Endodermal cell (in vitro differentiated cells): Measurements from ENCODE around the gene SEPHS2. TPM values are rescaled to one million over a fixed set of nuclear protein-coding genes. Genes with fewer than 3 reads are reported as not detected.
"Not testable (repeated sequence)": the region's sequence is repeated elsewhere in the genome, so short reads cannot be mapped to it uniquely, and the experiment has no call there.

Experiments
- DNase-seq: peaks from one replicate; pipeline ENCODE4 v3.0.0-alpha.2; 2017
- H3K27ac ChIP-seq: 2 replicates; pipeline ENCODE4 v1.5.1; 2013; ENCODE audit warnings: mild to moderate bottlenecking, low read depth, low read length, moderate library complexity
- H3K27me3 ChIP-seq: 2 replicates; pipeline ENCODE4 v1.6.1; 2013; ENCODE audit warnings: mild to moderate bottlenecking, low read length, moderate library complexity; ENCODE audit not compliant: insufficient read depth, control insufficient read depth, poor library complexity, severe bottlenecking
- H3K36me3 ChIP-seq: 2 replicates; pipeline ENCODE4 v1.7.0; 2013; ENCODE audit warnings: mild to moderate bottlenecking, low read length, moderate library complexity; ENCODE audit not compliant: control insufficient read depth, insufficient read depth
- H3K4me1 ChIP-seq: one replicate; pipeline ENCODE4 v1.7.0; 2013; ENCODE audit warnings: low read length; ENCODE audit not compliant: control insufficient read depth, insufficient read depth
- H3K4me3 ChIP-seq: 2 replicates; pipeline ENCODE4 v1.5.1; 2013; ENCODE audit warnings: mild to moderate bottlenecking, low read length, moderate library complexity
- H3K9ac ChIP-seq: 2 replicates; pipeline ENCODE4 v1.6.1; 2013; ENCODE audit warnings: mild to moderate bottlenecking, low read length, moderate library complexity; ENCODE audit not compliant: poor library complexity, severe bottlenecking; ENCODE audit errors: extremely low read depth
- H3K9me3 ChIP-seq: 2 replicates; pipeline ENCODE4 v1.6.1; 2013; ENCODE audit warnings: mild to moderate bottlenecking, low read length, moderate library complexity; ENCODE audit not compliant: control insufficient read depth
- H3K27ac Mint-ChIP-seq: 2 replicates; pipeline ENCODE4 v1.8.0; 2020; ENCODE audit warnings: mixed read lengths
- H3K27me3 Mint-ChIP-seq: 2 replicates; pipeline ENCODE4 v1.8.0; 2021; ENCODE audit warnings: mild to moderate bottlenecking, mixed read lengths; ENCODE audit not compliant: insufficient read depth
- H3K36me3 Mint-ChIP-seq: 2 replicates; pipeline ENCODE4 v1.8.0; 2020; ENCODE audit warnings: low read depth, mixed read lengths
- H3K4me1 Mint-ChIP-seq: 2 replicates; pipeline ENCODE4 v1.8.0; 2020; ENCODE audit warnings: mixed read lengths
- H3K4me3 Mint-ChIP-seq: 2 replicates; pipeline ENCODE4 v1.8.0; 2020; ENCODE audit warnings: mild to moderate bottlenecking, moderate library complexity, mixed read lengths
- H3K9me3 Mint-ChIP-seq: 2 replicates; pipeline ENCODE4 v1.8.0; 2020; ENCODE audit warnings: mild to moderate bottlenecking, mixed read lengths
- CTCF ChIP-seq: fragments of 200-600 bp; sonication (generic); conservative IDR thresholded peaks from 2 replicates; pipeline ENCODE4 v1.5.0; 2021; ENCODE audit warnings: antibody characterized with exemption, mild to moderate bottlenecking
- WGBS, 2 experiments: methylation state at CpG; one replicate each; pipeline versions ENCODE4 v1.1.5 to v1.1.7; 2013; ENCODE audit warnings: missing lambda C conversion rate in 2 of 2, mixed read lengths in 1 of 2; ENCODE audit not compliant: insufficient coverage in 1 of 2, insufficient read length in 1 of 2; 5-methylcytosine and 5-hydroxymethylcytosine counted together
- total RNA-seq, 2 donors: library from RNA; stranded (reverse); fragmentation: NEBNext Ultra II Directional in 1 of 2; extraction: Animal tissue kit (Norgen Biotek cat#: 25700) in 1 of 2; gene quantifications; 2 replicates in 1 of 2; 3 replicates in 1 of 2; pipeline ENCODE4 v1.2.1, GENCODE V29; 2021

The SEPHS2 gene
- total RNA-seq, 2 donors from 2014 or later, result 35.7 to 37.5 TPM

- Histone ChIP-seq H3K9ac (no peak overlapping the region), H3K9me3 (no peaks in the 10 kb centered on the region), H3K4me1 (no peaks in the 10 kb centered on the region), H3K36me3 (no peaks in the 10 kb centered on the region), H3K4me3 (no peak overlapping the region), H3K27ac (no peak overlapping the region), H3K27me3 (no peaks in the 10 kb centered on the region)
- Mint-ChIP-seq H3K4me3 (no peak overlapping the region), H3K4me1 (no peaks in the 10 kb centered on the region), H3K9me3 (no peaks in the 10 kb centered on the region), H3K27ac (no peak overlapping the region), H3K27me3 (peaks cover 5% of the 10 kb centered on the region), H3K36me3 (no peaks in the 10 kb centered on the region)
- 89 to 100% methylated on average over 3 of the region's 3 CpGs for WGBS, 2 experiments
- no peak for DNase-seq
- no peak for TF ChIP-seq CTCF
Observed at GRCh38 chr16:30470170-30470512, 24.5 kb upstream of the SEPHS2 start.

- no peak for DNase-seq
- Histone ChIP-seq H3K27ac (no peak overlapping the region), H3K4me1 (no peaks in the 10 kb centered on the region), H3K9ac (no peak overlapping the region), H3K4me3 (no peak overlapping the region), H3K9me3 (no peaks in the 10 kb centered on the region), H3K36me3 (no peaks in the 10 kb centered on the region), H3K27me3 (no peaks in the 10 kb centered on the region)
- H3K4me1 Mint-ChIP-seq, result no peaks in the 10 kb centered on the region
- no peak for TF ChIP-seq CTCF
- H3K36me3 Mint-ChIP-seq, result no peaks in the 10 kb centered on the region
- no peak overlapping the region for H3K27ac Mint-ChIP-seq
- no peak overlapping the region for H3K4me3 Mint-ChIP-seq
- 91% methylated on average over 6 of the region's 7 CpGs for WGBS, 2 experiments
- no peaks in the 10 kb centered on the region for H3K27me3 Mint-ChIP-seq
- H3K9me3 Mint-ChIP-seq, result peaks cover 3% of the 10 kb centered on the region
Observed at GRCh38 chr16:30464078-30464477, 18.4 kb upstream of the SEPHS2 start.

- H3K36me3 Mint-ChIP-seq, H3K9me3 Mint-ChIP-seq, H3K4me1 Mint-ChIP-seq, H3K27me3 ChIP-seq, H3K27ac Mint-ChIP-seq, H3K4me3 Mint-ChIP-seq, H3K9ac ChIP-seq, H3K9me3 ChIP-seq, H3K4me3 ChIP-seq, H3K4me1 ChIP-seq, DNase-seq, H3K27me3 Mint-ChIP-seq, H3K27ac ChIP-seq, H3K36me3 ChIP-seq: not testable (repeated sequence)
- WGBS, 2 experiments, result 90 to 93% methylated on average over 3 to 5 of the region's 5 CpGs
Observed at GRCh38 chr16:30461426-30461825, 15.8 kb upstream of the SEPHS2 start.

GRCh38 chr16:30459456-30459855 lies 13.8 kb upstream of the SEPHS2 start:
- peaks cover 3% of the 10 kb centered on the region for H3K9me3 Mint-ChIP-seq
- Histone ChIP-seq H3K9me3 (no peaks in the 10 kb centered on the region), H3K36me3 (no peaks in the 10 kb centered on the region), H3K9ac (no peak overlapping the region), H3K27ac (no peak overlapping the region), H3K4me3 (no peak overlapping the region), H3K27me3 (no peaks in the 10 kb centered on the region), H3K4me1 (no peaks in the 10 kb centered on the region)
- TF ChIP-seq CTCF, result no peak
- no peaks in the 10 kb centered on the region for H3K27me3 Mint-ChIP-seq
- H3K4me3 Mint-ChIP-seq, result no peak overlapping the region
- peaks cover 9% of the 10 kb centered on the region for H3K4me1 Mint-ChIP-seq
- H3K27ac Mint-ChIP-seq, result no peak overlapping the region
- H3K36me3 Mint-ChIP-seq, result no peaks in the 10 kb centered on the region
- DNase-seq, result no peak
- 91 to 92% methylated on average over 10 to 11 of the region's 11 CpGs for WGBS, 2 experiments
